NT2/D1 (cell line): ENCODE measurements around the gene ACKR2.

Experiments
- YY1 ChIP-seq: IDR thresholded peaks from 2 replicates; pipeline ENCODE4 v1.6.1; 2011; ENCODE audit not compliant: insufficient read length, insufficient read depth
- ZNF274 ChIP-seq: IDR thresholded peaks from 2 replicates; pipeline ENCODE4 v1.6.1; 2011; ENCODE audit warnings: mild to moderate bottlenecking, low read depth, low read length

DNA sequence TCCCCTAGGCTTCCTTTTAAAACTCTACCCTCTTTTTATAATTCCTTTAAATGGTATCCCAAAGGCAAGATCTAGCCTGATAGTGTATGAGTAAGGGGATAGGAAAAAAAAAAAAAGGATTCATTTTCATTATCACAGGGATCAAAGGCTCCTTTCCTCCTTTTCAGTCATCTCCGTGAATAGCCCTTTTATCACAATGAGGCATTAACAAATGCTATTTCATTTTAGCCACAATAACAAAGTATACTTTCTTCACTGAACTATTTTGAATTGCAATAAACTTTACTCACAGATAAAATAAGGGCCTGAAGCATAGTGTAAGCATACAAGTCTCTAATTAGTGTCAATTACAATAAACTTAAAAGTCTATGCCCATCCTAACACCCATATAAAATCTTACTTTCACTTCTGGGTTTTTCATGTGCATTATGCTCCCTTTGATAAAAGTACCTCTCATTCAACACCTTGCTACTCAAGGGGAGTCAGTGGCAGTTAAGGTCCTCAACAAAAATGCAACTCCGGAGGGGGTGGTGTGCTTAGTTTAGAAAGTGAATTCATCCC is 13.5 kb upstream of the ACKR2 start:
- no peak for TF ChIP-seq YY1
- TF ChIP-seq ZNF274, result no peak
